CD4-positive, alpha-beta T cell (primary cell): Measurements from ENCODE around the gene SARM1. TPM values are rescaled to one million over a fixed set of nuclear protein-coding genes. Genes with fewer than 3 reads are reported as not detected.

Source experiments
- ATAC-seq: fragments of 200-7000 bp; cut with Tn5 transposase; one replicate; pipeline ENCODE4 v1.10.0; 2022; ENCODE audit warnings: mild to moderate bottlenecking; ENCODE audit not compliant: poor library complexity
- CTCF ChIA-PET: fragments of 350-600 bp; sonication (Branson Sonifier 250); formaldehyde crosslinking; loops from one replicate; lab custom pipeline; 2021; ENCODE audit warnings: antibody characterized with exemption, inconsistent platforms; lab: Charles Lee
- POLR2A ChIA-PET: fragments of 350-600 bp; sonication (Branson Sonifier 250); formaldehyde crosslinking; loops from one replicate; lab custom pipeline; 2021; ENCODE audit warnings: antibody characterized with exemption, inconsistent platforms; lab: Charles Lee
- DNase-seq, 14 experiments: peaks; one replicate each; pipeline ENCODE4 v3.0.0-alpha.2; 2013 to 2020; ENCODE audit warnings: mixed read lengths in 2 of 14
- H3K27ac ChIP-seq, 2 donors: one replicate each; pipeline versions ENCODE4 v1.5.1 to v1.7.0; 2013; ENCODE audit warnings: low read length in 2 of 2, low read depth in 1 of 2, mild to moderate bottlenecking in 1 of 2
- H3K27me3 ChIP-seq, 2 experiments: 1 replicate in 1 of 2; 2 replicates in 1 of 2; pipeline versions ENCODE4 v1.6.1 to v1.7.0; 2013; ENCODE audit warnings: low read length in 2 of 2, control low read depth in 1 of 2, mild to moderate bottlenecking in 1 of 2, moderate library complexity in 1 of 2; ENCODE audit not compliant: insufficient read depth in 2 of 2, control insufficient read depth in 1 of 2
- H3K36me3 ChIP-seq: one replicate; pipeline ENCODE4 v1.6.1; 2013; ENCODE audit warnings: low read length, control low read depth; ENCODE audit not compliant: insufficient read depth
- H3K4me1 ChIP-seq: one replicate; pipeline ENCODE4 v1.6.1; 2013; ENCODE audit warnings: low read length, control low read depth; ENCODE audit not compliant: insufficient read depth
- H3K4me3 ChIP-seq: one replicate; pipeline ENCODE4 v1.5.1; 2013; ENCODE audit warnings: mild to moderate bottlenecking, low read length, moderate library complexity
- H3K9me3 ChIP-seq, 2 experiments: 1 replicate in 1 of 2; 2 replicates in 1 of 2; pipeline versions ENCODE4 v1.6.1 to v1.7.0; 2013; ENCODE audit warnings: low read length in 2 of 2, mild to moderate bottlenecking in 2 of 2, control low read depth in 1 of 2, moderate library complexity in 1 of 2; ENCODE audit not compliant: control insufficient read depth in 1 of 2, insufficient read depth in 1 of 2
- H3K27ac Mint-ChIP-seq: one replicate; pipeline ENCODE4 v1.8.0; 2020; ENCODE audit warnings: mixed read lengths
- H3K27me3 Mint-ChIP-seq: one replicate; pipeline ENCODE4 v1.8.0; 2021; ENCODE audit warnings: mixed read lengths
- H3K36me3 Mint-ChIP-seq: one replicate; pipeline ENCODE4 v1.8.0; 2021; ENCODE audit warnings: low read depth, mixed read lengths
- H3K4me1 Mint-ChIP-seq: one replicate; pipeline ENCODE4 v1.8.0; 2021; ENCODE audit warnings: low read depth, mixed read lengths
- H3K4me3 Mint-ChIP-seq: one replicate; pipeline ENCODE4 v1.8.0; 2020; ENCODE audit warnings: mild to moderate bottlenecking, mixed read lengths
- H3K9me3 Mint-ChIP-seq: one replicate; pipeline ENCODE4 v1.8.0; 2020; ENCODE audit warnings: mixed read lengths
- CTCF ChIP-seq: fragments of 200-600 bp; IDR thresholded peaks from one replicate; pipeline ENCODE4 v1.8.0; 2022; ENCODE audit warnings: antibody characterized with exemption, mild to moderate bottlenecking
- intact Hi-C, 2 experiments: fragments of 100-400 bp; cut with DNase I in 1 of 2; cut with micrococcal nuclease in 1 of 2; formaldehyde crosslinking; loops; one replicate each; pipeline versions ENCODE4 v1.15.1 to v1.9.0; 2023 to 2025; cut with DNase I, micrococcal nuclease
- total RNA-seq, 174 experiments: library from RNA in 2 of 174; stranded (reverse) in 2 of 174; gene quantifications; one replicate each; pipeline ENCODE4 v1.2.3 and lab custom pipeline; 2021 to 2026

Gene SARM1
- total RNA-seq, 2 experiments from 2014 or later = 12.5 to 15.4 TPM

DNA sequence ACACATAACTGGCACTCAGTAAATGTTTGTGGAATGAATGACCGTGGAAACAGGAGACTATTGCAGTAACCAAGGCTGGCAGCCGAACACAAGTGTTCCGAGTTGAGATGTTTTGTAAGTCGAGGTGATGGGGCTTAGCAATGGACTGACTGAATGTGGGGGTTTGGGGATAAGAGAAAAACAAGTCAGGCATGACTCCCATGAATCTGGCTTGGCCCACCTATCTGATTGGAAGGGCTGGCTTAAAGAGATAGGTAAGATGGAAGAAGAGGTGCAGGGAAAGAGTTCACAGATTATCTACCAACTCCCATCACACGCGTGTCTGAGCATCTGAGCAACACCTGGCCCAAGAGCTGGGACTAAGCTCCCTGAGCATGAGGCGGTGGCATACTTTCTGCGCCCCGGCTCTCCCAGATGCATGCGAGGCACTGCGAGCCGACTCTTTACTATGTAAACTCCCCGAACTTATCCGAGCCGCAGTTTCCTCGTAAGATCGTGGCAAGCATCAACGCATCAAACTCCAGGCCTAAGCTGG lies 36.8 kb upstream of the SARM1 start:
- POLR2A ChIA-PET = interaction anchor here (0.7 to 2.5 kb wide), 18 partner anchors 9 to 959 kb away, joined by 3 to 118 read pairs (median 6); partner anchors contain the start of genes BLTP2, LYRM9, NUFIP2 and PHF12
- ATAC-seq (no peak), DNase-seq (peak in 1 of 14 experiments; percentile 11)

DNA sequence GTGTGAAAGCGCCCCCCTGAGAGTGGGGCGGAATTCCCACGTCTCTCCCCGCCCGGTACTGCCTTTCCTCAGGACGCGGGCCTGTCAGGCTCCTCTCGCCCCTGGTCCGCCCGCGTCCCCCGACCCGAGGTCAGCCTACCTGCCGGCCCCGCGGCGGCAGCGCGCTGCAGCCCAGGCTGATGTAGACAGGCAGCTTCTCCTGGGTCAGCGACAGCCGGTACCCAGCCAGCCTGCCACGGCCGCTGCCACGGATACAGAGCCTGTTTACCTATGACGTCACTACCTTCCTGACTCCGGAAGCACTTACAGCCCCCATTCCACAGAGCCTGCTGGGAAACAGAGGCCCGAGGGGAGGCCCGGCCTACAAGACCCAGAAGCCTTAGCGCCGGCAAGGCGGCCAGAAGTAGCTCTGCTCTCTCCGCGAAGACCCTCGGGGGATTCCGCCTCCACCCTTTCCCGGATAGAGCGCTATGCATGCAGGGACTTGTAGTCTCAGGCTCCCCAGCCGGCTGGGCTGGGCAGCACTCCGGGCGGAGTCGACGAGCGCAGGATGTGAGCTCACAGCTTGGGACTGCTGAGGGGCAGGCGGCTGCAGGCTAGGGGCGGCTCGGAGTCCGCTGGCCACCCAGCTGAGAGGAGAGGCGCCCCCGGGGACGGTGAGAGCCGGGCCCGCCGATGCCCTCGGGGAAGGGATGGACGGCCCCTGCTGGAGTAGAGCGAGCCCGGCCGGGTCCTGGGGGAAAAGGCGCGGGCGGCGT lies 36.1 kb upstream of the SARM1 start, which contains the start of the genes IFT20 and TNFAIP1:
Gene IFT20, minus strand, starts transcription at position 272 of the 758 bp plus-strand sequence. CDS start 3,487 bp downstream, outside the sequence.
Gene TNFAIP1, plus strand, starts transcription at position 561 of the 758 bp plus-strand sequence. CDS start 3,761 bp downstream, outside the sequence.
- Mint-ChIP-seq H3K9me3 (no peaks in the 10 kb centered on the region), H3K4me3 (peak within 1 kb of the TSS; percentile 98), H3K36me3 (peaks cover 37% of the 10 kb centered on the region), H3K27me3 (no peaks in the 10 kb centered on the region), H3K27ac (peak within 1 kb of the TSS; percentile 88), H3K4me1 (peaks cover 56% of the 10 kb centered on the region)
- intact Hi-C loops = loop anchor here (1.0 to 10.0 kb wide), 7 partner anchors 16 to 617 kb away; partner anchors contain the start of genes TMEM97 (in 2 of the 2), BLTP2 (in 1 of the 2), FAM222B (in 1 of the 2) and NLK (in 1 of the 2)
- ATAC-seq (peak; percentile 95), DNase-seq (peak; percentile 92 to 100 (median 96))
- POLR2A ChIA-PET = interaction anchor here (0.6 to 2.5 kb wide), 21 partner anchors 10 to 958 kb away, joined by 3 to 118 read pairs (median 6); partner anchors contain the start of genes BLTP2, LYRM9, NUFIP2 and PHF12
- no peak for TF ChIP-seq CTCF
- H3K9me3 ChIP-seq = peaks cover 0 to 3% of the 10 kb centered on the region in 2 experiments
- H3K27me3 ChIP-seq = no peaks in the 10 kb centered on the region
- H3K36me3 ChIP-seq = peaks cover 37% of the 10 kb centered on the region
- CTCF ChIA-PET = interaction anchor here (0.9 to 2.3 kb wide), 6 partner anchors 16 to 102 kb away, joined by 3 to 15 read pairs (median 4); partner anchors contain the start of genes POLDIP2 and TMEM97
- H3K4me1 ChIP-seq = peaks cover 38% of the 10 kb centered on the region
- peak within 1 kb of the TSS; percentile 92 for H3K4me3 ChIP-seq
- peak within 1 kb of the TSS; percentile 87 to 91 for H3K27ac ChIP-seq

More for the DNA sequence above, 36.8 kb upstream of the SARM1 start:
- peak overlapping the region; percentile 92 for H3K4me3 ChIP-seq
- H3K4me1 Mint-ChIP-seq = peaks cover 56% of the 10 kb centered on the region
- no peaks in the 10 kb centered on the region for H3K9me3 ChIP-seq
- H3K27ac ChIP-seq = peak overlapping the region; percentile 87 to 91
- peaks cover 38% of the 10 kb centered on the region for H3K4me1 ChIP-seq
- H3K27me3 Mint-ChIP-seq = no peaks in the 10 kb centered on the region
- H3K4me3 Mint-ChIP-seq = peak overlapping the region; percentile 98
- no peaks in the 10 kb centered on the region for H3K9me3 Mint-ChIP-seq
- H3K36me3 Mint-ChIP-seq = peaks cover 35% of the 10 kb centered on the region
- no peak for TF ChIP-seq CTCF
- H3K36me3 ChIP-seq = peaks cover 32% of the 10 kb centered on the region
- no peaks in the 10 kb centered on the region for H3K27me3 ChIP-seq
- H3K27ac Mint-ChIP-seq = peak overlapping the region; percentile 88
- intact Hi-C loops = loop anchor here (1.0 to 10.0 kb wide), 7 partner anchors 15 to 618 kb away; partner anchors contain the start of genes TMEM97 (in 2 of the 2), BLTP2 (in 1 of the 2), FAM222B (in 1 of the 2) and NLK (in 1 of the 2)
- CTCF ChIA-PET = interaction anchor here (0.9 to 2.3 kb wide), 5 partner anchors 16 to 102 kb away, joined by 3 to 15 read pairs (median 5); partner anchors contain the start of genes POLDIP2 and TMEM97
